Gastroesophageal sphincter (tissue), 3 donors: Measurements from ENCODE around the gene CYP27A1.

Experiments used
- POLR2A ChIP-seq, 2 donors: fragments of 450-650 bp; IDR thresholded peaks; one replicate each; pipeline ENCODE4 v1.6.1; 2017; ENCODE audit warnings: antibody characterized with exemption in 2 of 2, mild to moderate bottlenecking in 2 of 2, moderate library complexity in 1 of 2
- POLR2AphosphoS5 ChIP-seq: sonication (generic); formaldehyde crosslinking; IDR thresholded peaks from one replicate; pipeline ENCODE4 v1.6.1; 2017; ENCODE audit warnings: antibody characterized with exemption
- TF ChIP-seq, protein P1 (sequence below), 4 experiments: fragments of 200-600 bp in 2 of 4; fragments of 450-650 bp in 2 of 4; sonication (generic) in 1 of 4; IDR thresholded peaks; one replicate each; pipeline ENCODE4 v1.5.1; 2017 to 2019; ENCODE audit warnings: antibody characterized with exemption in 4 of 4, mild to moderate bottlenecking in 2 of 4, moderate library complexity in 2 of 4

DNA sequence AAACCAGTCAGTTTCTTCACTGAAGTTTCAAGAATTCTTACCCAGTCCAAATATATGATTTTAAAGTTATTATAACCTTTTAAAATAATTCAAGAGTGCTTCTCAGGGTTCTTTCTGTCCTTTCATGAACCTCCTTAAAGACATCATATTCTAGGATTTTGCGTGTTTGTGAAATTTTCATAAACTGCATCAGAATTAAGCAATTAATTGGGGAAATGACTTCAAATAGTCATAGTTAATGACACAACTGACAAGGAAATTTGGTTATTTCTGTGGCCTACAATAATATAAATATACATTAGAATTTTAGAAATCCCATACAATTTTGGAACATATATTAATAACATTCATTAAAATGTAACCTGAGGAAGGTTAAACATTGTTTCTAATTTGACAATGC lies 10.5 kb downstream of the CYP27A1 start:
- TF ChIP-seq, protein P1, sequence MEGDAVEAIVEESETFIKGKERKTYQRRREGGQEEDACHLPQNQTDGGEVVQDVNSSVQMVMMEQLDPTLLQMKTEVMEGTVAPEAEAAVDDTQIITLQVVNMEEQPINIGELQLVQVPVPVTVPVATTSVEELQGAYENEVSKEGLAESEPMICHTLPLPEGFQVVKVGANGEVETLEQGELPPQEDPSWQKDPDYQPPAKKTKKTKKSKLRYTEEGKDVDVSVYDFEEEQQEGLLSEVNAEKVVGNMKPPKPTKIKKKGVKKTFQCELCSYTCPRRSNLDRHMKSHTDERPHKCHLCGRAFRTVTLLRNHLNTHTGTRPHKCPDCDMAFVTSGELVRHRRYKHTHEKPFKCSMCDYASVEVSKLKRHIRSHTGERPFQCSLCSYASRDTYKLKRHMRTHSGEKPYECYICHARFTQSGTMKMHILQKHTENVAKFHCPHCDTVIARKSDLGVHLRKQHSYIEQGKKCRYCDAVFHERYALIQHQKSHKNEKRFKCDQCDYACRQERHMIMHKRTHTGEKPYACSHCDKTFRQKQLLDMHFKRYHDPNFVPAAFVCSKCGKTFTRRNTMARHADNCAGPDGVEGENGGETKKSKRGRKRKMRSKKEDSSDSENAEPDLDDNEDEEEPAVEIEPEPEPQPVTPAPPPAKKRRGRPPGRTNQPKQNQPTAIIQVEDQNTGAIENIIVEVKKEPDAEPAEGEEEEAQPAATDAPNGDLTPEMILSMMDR (IDR thresholded peaks at IDR 0.05) = no peak
- TF ChIP-seq POLR2A (IDR thresholded peaks at IDR 0.05) (no peak), POLR2AphosphoS5 (no peak)
